Measurements from ENCODE around the gene LCLAT1. TPM values are rescaled to one million over a fixed set of nuclear protein-coding genes. Genes with fewer than 3 reads are reported as not detected.
A peak's percentile ranks its signal among the peaks of the same experiment; 100 is the strongest.

LCLAT1 gene
- total RNA-seq, 1 donor from 2014 or later = 27.7 TPM

DNA sequence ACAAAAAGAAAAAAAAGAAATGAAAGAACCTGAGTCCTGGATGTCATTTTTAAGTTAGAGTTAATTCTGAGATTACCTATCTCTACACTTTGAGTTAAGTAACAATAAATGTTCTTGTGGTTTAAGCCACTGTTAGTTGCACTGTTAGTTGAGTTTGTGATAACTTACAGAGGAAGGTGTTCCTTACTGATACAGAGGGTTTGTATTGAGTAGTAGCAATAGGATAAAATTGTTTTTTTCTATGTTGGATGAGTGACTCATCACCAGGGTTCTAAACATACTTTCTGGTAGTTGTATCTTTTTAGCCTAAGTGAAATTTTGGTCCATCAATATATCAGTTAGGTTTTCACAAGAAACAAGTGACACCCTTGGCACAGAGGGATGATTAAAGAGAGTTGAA lies 4.0 kb upstream of the LCLAT1 start:
- no peaks in the 10 kb centered on the region for H3K36me3 Mint-ChIP-seq (ENCODE audit: low read depth)
- TF ChIP-seq, protein P1, sequence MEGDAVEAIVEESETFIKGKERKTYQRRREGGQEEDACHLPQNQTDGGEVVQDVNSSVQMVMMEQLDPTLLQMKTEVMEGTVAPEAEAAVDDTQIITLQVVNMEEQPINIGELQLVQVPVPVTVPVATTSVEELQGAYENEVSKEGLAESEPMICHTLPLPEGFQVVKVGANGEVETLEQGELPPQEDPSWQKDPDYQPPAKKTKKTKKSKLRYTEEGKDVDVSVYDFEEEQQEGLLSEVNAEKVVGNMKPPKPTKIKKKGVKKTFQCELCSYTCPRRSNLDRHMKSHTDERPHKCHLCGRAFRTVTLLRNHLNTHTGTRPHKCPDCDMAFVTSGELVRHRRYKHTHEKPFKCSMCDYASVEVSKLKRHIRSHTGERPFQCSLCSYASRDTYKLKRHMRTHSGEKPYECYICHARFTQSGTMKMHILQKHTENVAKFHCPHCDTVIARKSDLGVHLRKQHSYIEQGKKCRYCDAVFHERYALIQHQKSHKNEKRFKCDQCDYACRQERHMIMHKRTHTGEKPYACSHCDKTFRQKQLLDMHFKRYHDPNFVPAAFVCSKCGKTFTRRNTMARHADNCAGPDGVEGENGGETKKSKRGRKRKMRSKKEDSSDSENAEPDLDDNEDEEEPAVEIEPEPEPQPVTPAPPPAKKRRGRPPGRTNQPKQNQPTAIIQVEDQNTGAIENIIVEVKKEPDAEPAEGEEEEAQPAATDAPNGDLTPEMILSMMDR (conservative IDR thresholded peaks at IDR 0.05) = no peak
- no peak for DNase-seq (ENCODE audit: low read depth, low spot score)
- H3K9me3 Mint-ChIP-seq = no peaks in the 10 kb centered on the region
- peaks cover 15% of the 10 kb centered on the region for H3K4me1 Mint-ChIP-seq
- H3K4me3 Mint-ChIP-seq = no peak overlapping the region
- no peak overlapping the region for H3K27ac Mint-ChIP-seq (ENCODE audit: unreplicated experiment)
- H3K27me3 Mint-ChIP-seq (ENCODE audit: low read depth) = no peaks in the 10 kb centered on the region

DNA sequence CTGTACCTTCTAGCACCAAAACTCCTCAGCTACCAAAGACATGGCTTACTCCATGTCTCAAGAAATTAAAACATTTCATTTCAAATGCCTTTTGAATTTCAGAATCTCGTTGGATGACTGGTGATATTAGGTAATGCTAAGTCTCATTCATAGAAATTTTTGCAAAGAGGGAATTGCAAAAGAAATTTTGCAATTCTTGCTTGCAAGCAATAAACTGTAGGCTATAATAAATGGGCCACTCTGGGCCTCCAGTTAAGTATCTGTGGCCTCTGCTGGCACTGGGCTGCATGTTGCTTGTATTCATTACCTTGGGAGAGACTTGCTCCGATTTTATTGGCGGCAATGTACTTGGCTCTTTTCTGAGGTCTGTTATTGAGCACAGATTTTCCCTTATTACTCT lies 2.8 kb upstream of the LCLAT1 start:
- no peaks in the 10 kb centered on the region for H3K27me3 Mint-ChIP-seq (ENCODE audit: low read depth)
- no peaks in the 10 kb centered on the region for H3K9me3 Mint-ChIP-seq
- no peak for DNase-seq (ENCODE audit: low read depth, low spot score)
- H3K36me3 Mint-ChIP-seq (ENCODE audit: low read depth) = peaks cover 3% of the 10 kb centered on the region
- TF ChIP-seq, protein P1 (conservative IDR thresholded peaks at IDR 0.05) = no peak
- H3K4me3 Mint-ChIP-seq = peak overlapping the region; percentile 43
- peaks cover 24% of the 10 kb centered on the region for H3K4me1 Mint-ChIP-seq
- H3K27ac Mint-ChIP-seq (ENCODE audit: unreplicated experiment) = no peak overlapping the region

DNA sequence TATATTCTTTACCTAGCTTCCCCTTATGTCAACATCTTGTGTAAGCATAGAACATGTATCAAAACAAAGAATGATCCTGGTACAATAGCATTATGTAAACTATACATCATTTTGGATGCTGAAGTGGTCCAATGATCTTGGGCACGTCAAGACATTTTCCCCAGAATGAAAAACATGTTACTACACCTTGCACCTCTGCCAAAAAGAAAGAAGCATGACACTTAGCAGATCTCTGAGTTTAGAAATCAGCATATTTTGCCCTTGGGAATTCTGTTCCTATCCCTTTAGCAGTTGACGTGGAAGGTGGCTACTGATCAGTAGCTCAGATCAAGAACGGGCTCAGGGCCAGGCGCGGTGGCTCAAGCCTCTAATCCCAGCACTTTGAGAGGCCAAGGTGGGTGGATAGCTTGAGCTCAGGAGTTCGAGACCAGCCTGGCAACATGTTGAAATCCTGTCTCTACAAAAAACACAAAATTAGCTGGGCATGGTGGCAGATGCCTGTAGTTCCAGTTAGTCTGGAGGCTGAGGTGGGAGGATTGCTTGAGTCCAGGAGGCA lies 1.7 kb upstream of the LCLAT1 start:
- H3K27me3 Mint-ChIP-seq (ENCODE audit: low read depth) = no peaks in the 10 kb centered on the region
- no peaks in the 10 kb centered on the region for H3K9me3 Mint-ChIP-seq
- H3K4me3 Mint-ChIP-seq = peak overlapping the region; percentile 96
- TF ChIP-seq, protein P1 (conservative IDR thresholded peaks at IDR 0.05) = no peak
- DNase-seq (ENCODE audit: low read depth, low spot score) = no peak
- peaks cover 3% of the 10 kb centered on the region for H3K36me3 Mint-ChIP-seq (ENCODE audit: low read depth)
- H3K4me1 Mint-ChIP-seq = peaks cover 24% of the 10 kb centered on the region
- H3K27ac Mint-ChIP-seq (ENCODE audit: unreplicated experiment) = no peak overlapping the region

DNA sequence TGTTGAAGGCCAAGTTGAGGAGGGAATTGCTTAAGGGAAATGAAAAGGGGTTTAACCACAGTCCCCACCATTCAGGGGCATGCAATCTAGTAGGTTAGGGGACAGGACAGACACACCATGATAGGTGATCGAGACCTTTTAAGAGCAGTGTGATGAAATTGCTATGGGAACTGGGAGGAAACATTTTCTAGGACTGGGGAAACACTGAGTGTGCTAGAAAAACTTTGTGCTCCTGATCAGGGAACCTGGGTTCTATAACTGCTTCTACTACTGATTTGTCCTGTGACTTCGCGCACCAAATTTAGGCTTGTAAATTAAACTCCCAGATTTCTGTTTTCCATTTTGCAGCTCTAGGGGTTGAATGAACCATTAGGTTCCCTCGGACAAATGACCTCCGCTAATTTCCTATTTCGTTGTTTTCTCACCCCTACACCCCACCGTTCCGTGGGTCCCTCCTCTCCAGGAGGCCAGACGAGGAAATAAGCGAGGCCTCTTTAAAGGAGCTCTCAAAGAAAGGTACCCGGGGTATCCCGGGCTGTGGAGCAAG lies 371 bp upstream of the LCLAT1 start:
- Mint-ChIP-seq H3K4me1 (peaks cover 24% of the 10 kb centered on the region), H3K27me3 (ENCODE audit: low read depth) (no peaks in the 10 kb centered on the region), H3K27ac (ENCODE audit: unreplicated experiment) (peak overlapping the region; percentile 98), H3K36me3 (ENCODE audit: low read depth) (peaks cover 3% of the 10 kb centered on the region), H3K4me3 (peak overlapping the region; percentile 96), H3K9me3 (no peaks in the 10 kb centered on the region)
- no peak for DNase-seq (ENCODE audit: low read depth, low spot score)
- TF ChIP-seq, protein P1 (conservative IDR thresholded peaks at IDR 0.05) = no peak

DNA sequence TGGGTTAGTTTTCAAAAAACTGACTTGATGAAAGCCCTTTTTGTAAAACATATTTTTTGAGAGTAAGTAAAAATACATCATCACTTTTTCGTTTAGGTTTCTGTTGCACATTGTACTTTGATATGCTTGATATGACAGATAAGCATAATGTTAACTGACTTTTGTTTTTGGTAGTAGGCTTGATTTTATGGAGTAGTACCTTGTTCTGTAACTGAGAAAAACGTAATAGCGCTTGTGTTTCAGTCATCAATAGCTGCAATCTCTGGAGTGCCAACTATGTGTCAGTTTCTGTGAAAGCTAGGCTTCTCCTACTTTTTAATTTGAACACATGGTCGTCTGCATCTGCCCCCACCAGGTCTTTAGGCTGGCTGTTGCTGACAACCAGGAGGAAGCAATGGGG lies 1.3 kb downstream of the LCLAT1 start:
- peak overlapping the region; percentile 27 for H3K27ac Mint-ChIP-seq (ENCODE audit: unreplicated experiment)
- H3K36me3 Mint-ChIP-seq (ENCODE audit: low read depth) = peaks cover 3% of the 10 kb centered on the region
- H3K4me3 Mint-ChIP-seq = peak overlapping the region; percentile 96
- no peaks in the 10 kb centered on the region for H3K27me3 Mint-ChIP-seq (ENCODE audit: low read depth)
- peaks cover 24% of the 10 kb centered on the region for H3K4me1 Mint-ChIP-seq
- no peaks in the 10 kb centered on the region for H3K9me3 Mint-ChIP-seq
- DNase-seq (ENCODE audit: low read depth, low spot score) = no peak
- TF ChIP-seq, protein P1 (conservative IDR thresholded peaks at IDR 0.05) = no peak
